GM18507 (cell line): Measurements from ENCODE around the gene PIK3CB.
"Not testable (repeated sequence)": the region's sequence is repeated elsewhere in the genome, so short reads cannot be mapped to it uniquely, and the experiment has no call there.

Experiments
- DNase-seq: peaks from one replicate; pipeline ENCODE4 v3.0.0; 2011; ENCODE audit warnings: low read depth; ENCODE audit not compliant: insufficient read length; ENCODE audit errors: extremely low spot score
- FAIRE-seq: peaks from 2 replicates; lab custom pipeline; 2011; peaks lifted over from hg19 to GRCh38; lab: Jason Lieb, UNC

Gene PIK3CB

DNA sequence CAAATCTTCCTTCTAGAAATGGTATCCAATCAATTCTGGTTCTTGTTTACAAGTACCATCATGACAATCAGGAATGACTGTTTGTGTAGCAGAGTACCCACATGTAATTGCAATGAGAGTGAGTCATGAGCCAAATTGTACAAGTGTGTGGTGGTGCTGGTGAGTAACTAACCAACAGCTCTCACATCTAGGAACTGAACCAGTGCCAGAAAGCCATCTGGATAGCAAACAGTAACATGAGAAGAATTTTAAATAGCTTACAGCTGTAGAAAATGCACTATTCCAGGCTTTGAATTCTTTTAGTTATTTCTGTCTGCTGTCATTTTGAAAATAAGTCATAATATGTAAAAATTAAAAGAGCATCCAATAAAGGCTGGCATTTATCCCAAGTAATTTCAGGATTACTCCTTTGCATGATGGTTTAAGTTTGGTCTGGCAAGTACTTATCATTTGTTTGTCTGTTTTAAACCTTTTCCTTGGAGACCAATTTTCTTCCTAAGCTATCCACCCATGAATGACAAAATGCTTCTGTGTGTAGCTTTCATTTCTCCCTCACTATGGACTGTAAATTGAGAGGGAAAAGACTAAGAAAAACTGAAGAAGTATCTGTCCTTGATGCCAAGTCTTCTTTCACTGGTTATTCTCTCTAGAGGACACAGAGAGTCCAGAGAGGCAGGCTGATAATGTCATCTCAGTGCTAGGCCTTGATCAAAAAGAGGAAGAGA is 60.0 kb downstream of the PIK3CB start:
- FAIRE-seq: no peak
- DNase-seq: no peak

DNA sequence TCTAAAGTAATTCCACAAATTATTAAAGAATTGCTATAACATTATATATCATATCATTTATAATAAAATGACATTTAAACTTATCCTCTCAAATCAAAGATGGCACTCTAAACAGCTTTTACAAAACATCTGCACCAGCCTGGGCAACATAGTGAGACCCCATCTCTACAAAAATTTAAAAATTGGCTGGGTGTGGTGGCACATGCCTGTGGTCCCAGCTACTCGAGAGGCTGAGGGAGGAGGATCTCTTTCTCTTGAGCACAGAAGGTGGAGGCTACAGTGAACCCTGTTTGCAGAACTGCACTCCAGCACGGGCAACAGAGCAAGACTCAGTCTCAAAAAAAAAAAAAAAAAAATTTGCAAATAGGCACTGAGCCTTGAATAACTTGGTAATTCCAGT is 63.1 kb downstream of the PIK3CB start:
- DNase-seq (no peak), FAIRE-seq (no peak)

DNA sequence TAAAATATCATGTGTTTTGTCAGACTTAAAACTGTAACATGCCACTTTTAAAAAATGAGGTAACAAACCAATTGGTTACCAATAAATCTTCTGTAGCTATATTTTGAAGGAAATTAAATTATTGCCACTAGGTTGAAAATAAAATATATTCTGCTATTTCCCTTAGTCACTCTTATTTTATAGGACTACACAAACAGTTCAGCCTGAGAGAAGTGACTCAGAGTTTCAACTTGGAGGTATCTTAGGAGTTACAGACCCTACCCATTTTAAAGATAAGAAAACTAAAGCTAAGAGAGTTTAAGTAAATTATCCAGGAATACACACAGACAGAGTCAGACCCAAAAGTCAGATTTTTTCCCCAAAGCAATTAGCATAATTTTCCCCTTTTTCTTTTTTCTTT is 65.1 kb downstream of the PIK3CB start:
- FAIRE-seq (no peak), DNase-seq (no peak)

DNA sequence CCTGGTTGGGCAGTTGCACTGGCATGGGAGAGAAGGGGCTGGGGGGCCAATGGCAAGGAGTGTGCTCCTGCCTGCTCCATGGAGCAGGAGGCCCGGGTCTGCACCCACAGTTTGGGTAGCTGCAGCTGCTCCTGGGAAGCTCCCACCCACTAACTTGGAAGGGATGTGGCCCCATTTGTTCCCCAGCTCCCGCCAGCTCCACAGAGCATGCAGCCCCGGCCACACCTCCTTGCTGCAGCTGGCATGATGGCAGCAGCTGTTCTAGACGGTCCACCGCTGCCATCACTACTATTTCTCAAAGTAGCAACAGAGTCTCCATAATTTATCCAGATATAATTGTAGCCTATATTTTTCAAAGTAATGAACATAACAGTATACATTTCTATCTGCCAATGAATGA is 65.8 kb downstream of the PIK3CB start:
- no peak for FAIRE-seq

DNA sequence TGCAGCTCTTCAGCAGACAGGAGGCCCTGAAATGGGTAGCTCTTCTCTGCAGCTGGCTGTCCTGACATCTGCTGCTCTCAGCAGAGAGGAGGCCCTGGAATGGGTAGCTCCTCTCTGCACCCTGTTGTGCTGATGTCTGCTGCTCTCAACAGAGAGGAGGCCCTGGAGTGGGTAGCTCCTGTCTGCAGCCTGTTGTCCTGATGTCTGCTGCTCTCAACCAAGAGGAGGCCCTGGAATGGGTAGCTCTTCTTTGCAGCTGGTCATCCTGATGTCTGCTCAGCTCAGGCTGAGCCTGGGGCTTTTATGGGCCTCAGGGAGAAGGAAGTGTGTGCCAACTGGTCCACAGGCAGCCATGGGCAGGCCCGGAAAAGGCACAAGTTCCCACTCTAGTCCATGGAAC is 66.6 kb downstream of the PIK3CB start:
- DNase-seq (no peak), FAIRE-seq (no peak)

More for the DNA sequence above, 65.8 kb downstream of the PIK3CB start:
- DNase-seq: no peak

DNA sequence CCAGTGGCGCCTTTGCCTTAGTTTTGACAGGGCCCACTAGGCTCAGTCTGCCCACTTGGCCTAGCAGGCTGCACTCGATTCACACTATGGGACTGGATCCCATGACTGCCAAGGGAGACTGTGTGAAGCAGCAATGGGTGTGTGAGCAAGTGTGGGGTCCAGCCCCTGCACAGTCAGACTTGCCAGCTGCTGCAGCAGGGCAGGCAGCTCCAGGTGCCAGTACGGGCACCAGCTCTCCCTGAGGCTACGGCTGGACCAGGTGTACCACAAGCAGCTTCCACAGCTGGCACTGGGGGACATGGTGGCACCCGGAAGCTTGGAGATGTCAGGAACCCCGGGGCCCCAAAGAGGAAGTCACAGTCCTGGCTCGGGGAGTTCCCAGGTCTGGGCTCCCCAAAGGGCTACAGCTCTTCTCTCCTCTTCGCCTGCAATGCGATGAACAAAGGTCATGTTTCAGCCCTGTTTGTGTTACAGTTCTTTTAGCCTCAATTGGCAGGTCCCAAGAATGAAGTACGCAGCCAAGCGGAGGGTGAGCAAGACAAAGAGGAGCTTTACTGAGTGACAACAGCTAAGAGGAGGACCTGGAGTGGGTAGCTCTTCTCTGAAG is 67.1 kb downstream of the PIK3CB start:
- DNase-seq (no peak), FAIRE-seq (no peak)

DNA sequence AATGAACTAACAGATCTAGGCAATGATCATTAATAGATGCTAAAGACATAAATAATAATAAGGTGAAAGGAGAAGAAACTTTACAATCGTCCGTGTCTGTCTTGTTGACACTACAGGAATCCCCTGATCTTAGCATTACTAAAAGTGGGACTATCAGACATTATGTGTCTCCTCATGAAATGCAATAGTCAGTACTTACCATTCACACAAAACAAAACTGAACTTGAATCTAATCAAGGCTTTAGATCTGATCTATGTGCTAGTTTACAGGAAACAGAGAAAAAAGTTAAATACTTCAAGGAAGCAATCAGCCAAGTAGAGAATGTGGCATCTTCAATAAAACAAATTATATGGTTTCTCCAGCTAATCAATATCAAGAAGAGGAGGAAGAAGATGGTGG is 73.7 kb downstream of the PIK3CB start:
- FAIRE-seq (no peak), DNase-seq (no peak)

DNA sequence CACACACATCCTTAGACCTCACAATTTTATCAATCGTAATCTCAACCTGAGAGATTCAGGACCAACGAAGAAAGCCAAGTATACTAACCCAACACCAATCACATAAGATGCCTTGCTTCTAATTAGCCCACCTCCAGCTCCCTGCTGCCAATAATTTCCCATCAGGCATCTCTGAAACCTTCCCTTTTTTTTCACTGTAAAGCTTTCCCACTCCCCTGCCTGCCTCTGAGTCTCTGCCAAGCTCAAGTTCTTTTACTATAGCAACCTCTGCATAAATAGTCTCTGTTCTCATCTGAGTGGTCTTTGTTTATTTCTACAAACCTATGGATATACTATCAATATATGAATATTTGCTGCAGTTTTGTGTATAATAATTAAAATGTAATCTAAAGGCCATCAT is 86.5 kb downstream of the PIK3CB start:
- FAIRE-seq: no peak
- DNase-seq: no peak

DNA sequence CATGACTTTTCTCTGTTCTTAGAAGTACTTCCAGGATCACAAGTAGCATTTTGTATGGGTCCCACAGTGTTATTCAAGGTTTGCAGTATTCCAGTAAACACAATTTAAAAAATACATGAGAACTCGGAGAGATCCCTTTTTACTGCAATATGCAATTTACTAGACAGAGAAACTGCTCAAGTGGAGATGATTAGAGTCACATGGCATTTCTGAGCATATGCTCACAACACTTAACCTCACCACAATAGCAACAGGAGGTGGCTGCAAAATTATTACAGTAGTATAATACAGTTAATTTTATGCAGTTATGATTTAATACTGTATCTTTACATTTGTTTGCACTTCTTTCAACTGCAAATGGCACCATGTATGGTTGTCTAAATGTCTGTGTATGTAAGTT is 87.5 kb downstream of the PIK3CB start:
- DNase-seq (no peak), FAIRE-seq (no peak)

DNA sequence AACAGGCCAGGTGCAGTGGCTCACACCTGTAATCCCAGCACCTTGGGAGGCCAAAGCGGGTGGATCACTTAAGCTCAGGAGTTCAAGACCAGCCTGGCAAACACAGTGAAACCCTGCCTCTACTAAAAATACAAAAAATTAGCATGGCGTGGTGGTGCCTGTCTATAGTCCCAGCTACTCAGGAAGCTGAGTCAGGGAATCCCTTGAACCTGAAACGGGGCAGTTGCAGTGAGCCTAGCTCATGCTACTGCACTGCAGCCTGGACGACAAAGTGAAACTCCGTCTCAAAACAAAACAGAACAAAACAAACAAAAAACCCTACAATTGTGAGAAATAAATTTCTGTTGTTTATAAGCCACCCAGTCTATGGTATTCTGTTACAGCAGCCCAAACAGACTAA is 94.7 kb downstream of the PIK3CB start:
- no peak for DNase-seq
- FAIRE-seq: no peak

DNA sequence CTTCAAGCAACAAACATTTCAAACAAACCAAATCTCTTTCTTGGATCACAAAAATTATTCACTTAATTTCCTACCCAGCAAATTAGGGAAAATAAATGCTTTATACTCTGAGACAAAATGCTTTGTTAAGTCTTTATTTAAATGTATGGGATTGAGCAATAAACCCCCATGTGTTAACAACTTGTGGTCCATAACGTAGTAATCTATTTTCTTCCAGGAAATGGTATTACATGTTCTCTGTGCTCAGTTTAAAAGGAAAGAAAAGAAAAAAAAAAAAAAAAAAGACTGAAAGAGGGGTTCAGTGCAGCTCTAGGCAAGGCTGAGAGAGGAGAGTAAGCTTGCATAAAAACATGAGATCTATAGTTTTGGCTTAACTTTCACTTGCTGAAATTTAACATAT is 102.3 kb downstream of the PIK3CB start:
- no peak for FAIRE-seq
- DNase-seq: no peak

DNA sequence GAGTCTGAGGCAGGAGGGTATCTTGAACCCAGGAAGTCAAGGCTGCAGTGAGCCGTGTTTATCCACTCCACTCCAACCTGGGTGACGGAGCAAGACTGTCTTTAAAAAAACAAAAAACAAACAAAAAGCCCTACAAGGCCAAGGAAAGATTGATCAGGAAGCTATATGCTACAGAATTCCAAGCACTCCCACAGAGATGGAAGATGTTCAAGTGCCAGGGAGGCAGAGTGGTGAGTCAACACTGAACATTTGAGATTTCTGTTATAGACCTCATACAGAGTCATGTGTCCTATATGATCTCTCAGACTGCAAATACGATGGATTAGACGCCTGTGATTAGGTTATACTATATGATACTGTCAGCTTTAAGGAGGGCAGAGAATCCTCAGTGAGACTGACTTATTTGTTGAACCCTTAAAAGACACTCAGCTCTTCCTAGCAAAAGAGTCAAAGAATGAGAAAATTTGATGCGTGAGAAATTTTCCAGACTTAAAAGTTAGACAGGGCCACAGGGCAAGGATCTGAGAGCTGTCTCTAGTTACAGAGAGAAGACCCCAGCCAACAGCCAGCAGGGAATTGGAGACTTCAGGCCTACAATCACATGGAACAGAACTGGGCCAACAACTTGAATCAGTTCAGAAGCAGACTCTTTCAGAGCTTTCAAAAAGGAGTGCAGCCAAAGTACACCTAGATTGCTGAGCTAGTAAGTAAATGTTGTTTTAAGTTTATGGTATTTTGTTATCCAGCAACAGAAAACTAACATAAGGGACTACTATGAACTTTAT is 107.6 kb downstream of the PIK3CB start:
- FAIRE-seq: no peak

DNA sequence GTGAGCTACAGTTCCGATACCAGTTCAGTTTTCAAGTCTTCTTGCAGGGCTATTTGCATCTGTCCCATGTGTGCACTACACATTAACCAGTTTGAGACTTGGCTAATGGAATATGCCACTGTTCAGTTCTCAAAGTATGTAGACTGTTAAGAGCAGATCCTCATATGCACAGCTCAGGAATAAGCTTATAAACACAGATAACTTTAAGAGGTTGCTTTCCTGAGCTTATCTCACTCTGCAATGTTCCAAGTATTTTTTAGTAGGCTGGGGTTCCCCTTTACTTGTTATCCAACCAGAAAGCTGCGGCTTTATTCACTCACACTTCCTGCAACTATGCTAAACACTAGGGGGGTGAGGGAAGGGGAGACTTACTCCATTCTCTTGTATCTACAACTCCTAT is 108.7 kb downstream of the PIK3CB start:
- DNase-seq: not testable (repeated sequence)
- FAIRE-seq: peak; percentile 78

More for the DNA sequence above, 107.6 kb downstream of the PIK3CB start:
- DNase-seq: no peak

DNA sequence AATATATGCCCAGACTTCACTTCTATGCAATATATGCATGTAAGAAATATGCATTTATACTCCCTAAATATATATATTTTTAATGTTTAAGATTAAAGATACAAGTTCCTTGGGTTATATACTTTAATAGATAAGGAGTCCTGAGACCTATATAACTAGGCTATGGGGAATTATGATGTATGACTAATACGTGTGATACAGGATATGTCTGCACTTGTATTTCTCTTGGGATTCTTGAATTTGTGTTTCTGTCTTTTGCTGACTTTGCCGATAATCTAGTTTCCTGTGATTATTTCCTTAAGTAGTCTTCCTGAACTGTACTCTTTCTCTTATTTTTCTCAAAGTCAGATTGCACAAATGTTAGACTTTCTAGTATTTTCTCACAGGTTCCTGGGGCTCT is 109.6 kb downstream of the PIK3CB start:
- DNase-seq (no peak), FAIRE-seq (no peak)

DNA sequence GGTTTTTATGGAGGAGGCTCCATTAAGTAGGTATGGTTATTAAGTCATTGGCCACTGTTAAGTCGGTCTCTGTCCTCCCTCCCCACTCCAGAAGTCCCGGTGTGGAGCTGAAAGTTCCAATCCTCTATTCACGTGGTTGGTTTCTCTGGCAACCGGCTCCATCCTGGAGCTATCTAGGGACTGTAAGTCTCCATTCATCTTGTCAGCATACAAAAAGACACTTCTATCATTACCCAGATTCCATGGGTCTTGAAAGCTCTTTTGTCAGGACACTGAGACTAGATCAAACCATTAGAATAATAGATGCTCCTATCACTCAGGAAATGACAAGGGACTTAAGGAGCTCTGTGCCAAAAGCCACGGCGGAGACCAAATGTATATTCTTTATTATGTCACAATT is 110.3 kb downstream of the PIK3CB start:
- DNase-seq: no peak

DNA sequence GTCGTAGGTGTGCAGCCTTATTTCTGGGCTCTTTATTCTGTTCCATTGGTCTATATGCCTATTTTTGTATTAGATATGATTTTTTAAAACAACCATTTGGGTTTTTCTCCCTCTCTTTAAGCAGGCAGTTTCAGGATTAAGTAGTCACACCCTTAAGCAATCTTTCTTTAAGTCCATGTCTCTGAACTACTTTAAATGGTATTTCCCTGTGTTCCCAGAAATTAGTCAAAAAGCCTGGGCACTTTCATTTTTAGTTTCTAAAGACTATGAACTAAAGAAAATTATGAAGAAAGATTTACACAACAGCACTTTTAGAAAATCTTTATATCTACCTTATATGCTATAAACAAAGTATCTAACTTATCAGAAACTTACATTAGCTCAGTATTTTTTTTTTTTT is 115.9 kb downstream of the PIK3CB start:
- no peak for DNase-seq
- no peak for FAIRE-seq

More for the DNA sequence above, 110.3 kb downstream of the PIK3CB start:
- no peak for FAIRE-seq

DNA sequence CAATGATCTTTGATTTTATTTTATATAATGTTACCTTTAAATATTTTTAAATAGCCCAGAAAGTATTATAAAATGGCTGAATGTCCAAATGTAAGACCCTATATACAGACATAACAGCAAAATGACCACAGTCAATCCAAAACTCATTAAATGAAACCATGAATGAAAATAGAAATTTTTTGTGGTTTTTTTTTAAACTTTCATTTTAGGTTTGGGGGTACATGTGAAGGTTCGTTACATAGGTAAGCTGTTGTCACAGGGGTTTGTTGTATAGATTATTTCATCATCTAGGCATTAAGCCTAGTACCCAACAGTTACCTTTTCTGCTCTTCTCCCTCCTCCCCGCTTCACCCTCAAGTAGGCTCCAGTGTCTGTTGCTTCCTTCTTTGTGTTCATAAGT is 117.4 kb downstream of the PIK3CB start:
- no peak for DNase-seq
- peak; percentile 18 for FAIRE-seq

DNA sequence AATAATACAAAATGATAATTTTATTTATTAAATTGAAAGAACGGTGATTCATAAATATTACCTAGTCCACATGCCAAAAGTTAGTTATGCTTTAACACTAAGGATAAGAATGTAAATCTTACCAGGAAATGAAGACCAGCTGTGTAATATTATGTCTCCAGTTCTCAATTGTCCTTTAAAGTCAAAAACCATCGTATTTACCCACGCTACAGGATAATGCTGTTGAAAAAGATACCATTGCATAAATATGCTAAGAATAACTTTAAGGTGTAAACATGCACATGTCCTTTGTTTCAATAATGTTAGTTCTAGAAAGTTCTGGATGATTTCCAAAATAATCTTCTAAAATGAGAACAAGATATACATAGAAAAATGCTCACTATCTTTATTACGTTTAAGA is 122.6 kb downstream of the PIK3CB start:
- FAIRE-seq (no peak), DNase-seq (no peak)

DNA sequence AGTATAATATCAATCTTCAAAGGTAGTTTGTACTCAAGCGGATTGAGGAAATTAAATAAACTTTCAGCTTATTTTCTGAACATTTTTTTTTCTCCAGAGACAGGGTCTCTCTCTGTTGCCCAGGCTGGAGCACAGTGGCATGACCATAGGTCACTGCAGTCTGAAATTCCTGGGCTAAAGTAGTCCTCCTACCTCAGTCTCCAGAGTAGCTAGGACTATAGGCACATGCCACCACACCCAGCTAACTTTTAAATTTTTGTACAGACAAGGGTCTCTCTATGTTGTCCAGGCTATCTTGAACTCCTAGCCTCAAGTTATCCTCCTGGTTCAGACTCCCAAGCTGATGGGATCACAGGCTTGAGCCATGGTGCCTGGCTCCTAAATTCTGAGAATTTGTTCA is 129.1 kb downstream of the PIK3CB start:
- DNase-seq (no peak), FAIRE-seq (no peak)

DNA sequence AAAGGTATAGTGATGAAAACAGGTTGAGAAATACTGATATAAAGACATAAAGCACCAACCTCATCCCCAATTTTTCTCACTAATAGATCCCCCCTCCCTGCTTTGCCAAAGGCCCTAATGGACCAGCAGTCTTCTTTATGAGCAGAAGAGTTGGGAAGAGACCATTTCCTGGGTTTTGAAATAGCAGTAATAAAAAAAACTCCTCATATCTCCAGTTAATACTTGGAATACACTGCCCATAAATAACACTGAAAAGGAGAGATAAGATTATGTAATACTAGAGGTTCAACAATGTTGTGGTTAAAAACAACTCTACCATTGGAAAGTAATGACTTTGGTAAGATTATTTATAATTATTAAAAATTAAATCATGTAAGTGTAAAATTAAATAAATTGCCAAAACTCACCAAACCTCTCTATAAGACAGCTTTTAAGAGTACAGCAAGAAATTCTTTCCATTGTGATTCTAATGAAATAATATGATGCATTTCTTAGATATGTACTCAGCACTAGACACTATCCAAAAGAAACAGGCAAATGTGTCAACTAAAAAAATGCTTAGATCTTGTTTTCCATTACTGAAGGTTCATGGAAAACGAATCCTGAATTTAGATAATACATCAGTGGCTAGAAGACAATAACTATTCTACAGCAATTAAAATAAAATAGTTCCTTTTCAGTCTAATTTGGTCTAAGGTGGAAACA is 137.9 kb downstream of the PIK3CB start:
- DNase-seq: no peak
- FAIRE-seq: no peak
